Neutrophil (primary cell): ENCODE results near the gene TMEM221.

Source experiments
- H3K27ac ChIP-seq: fragments of 200-600 bp; sonication (generic); 2 replicates; pipeline ENCODE4 v1.5.1; 2016; ENCODE audit warnings: mild to moderate bottlenecking, moderate library complexity
- H3K27me3 ChIP-seq: fragments of 200-600 bp; sonication (generic); 2 replicates; pipeline ENCODE4 v1.6.0; 2016; ENCODE audit warnings: mild to moderate bottlenecking
- H3K36me3 ChIP-seq: fragments of 200-600 bp; sonication (generic); 2 replicates; pipeline ENCODE4 v1.5.1; 2017
- H3K4me1 ChIP-seq, 2 experiments: fragments of 200-600 bp in 1 of 2; sonication (generic) in 1 of 2; 1 replicate in 1 of 2; 2 replicates in 1 of 2; pipeline versions ENCODE4 v1.5.1 to v1.6.1; 2013 to 2016; ENCODE audit warnings: low read depth in 1 of 2, low read length in 1 of 2, mild to moderate bottlenecking in 1 of 2, moderate library complexity in 1 of 2; ENCODE audit not compliant: control insufficient read depth in 1 of 2, insufficient read depth in 1 of 2
- H3K4me3 ChIP-seq, 2 experiments: fragments of 200-600 bp in 1 of 2; sonication (generic) in 1 of 2; 1 replicate in 1 of 2; 2 replicates in 1 of 2; pipeline ENCODE4 v1.5.1; 2013 to 2016; ENCODE audit warnings: low read depth in 1 of 2, low read length in 1 of 2, mild to moderate bottlenecking in 1 of 2, moderate library complexity in 1 of 2
- H3K9me3 ChIP-seq: fragments of 200-600 bp; sonication (generic); 2 replicates; pipeline ENCODE4 v1.5.1; 2016
- TF ChIP-seq, protein P1 (sequence below): fragments of 200-600 bp; sonication (generic); IDR thresholded peaks from 2 replicates; pipeline ENCODE4 v1.5.1; 2016; ENCODE audit warnings: antibody characterized with exemption

Gene TMEM221

DNA sequence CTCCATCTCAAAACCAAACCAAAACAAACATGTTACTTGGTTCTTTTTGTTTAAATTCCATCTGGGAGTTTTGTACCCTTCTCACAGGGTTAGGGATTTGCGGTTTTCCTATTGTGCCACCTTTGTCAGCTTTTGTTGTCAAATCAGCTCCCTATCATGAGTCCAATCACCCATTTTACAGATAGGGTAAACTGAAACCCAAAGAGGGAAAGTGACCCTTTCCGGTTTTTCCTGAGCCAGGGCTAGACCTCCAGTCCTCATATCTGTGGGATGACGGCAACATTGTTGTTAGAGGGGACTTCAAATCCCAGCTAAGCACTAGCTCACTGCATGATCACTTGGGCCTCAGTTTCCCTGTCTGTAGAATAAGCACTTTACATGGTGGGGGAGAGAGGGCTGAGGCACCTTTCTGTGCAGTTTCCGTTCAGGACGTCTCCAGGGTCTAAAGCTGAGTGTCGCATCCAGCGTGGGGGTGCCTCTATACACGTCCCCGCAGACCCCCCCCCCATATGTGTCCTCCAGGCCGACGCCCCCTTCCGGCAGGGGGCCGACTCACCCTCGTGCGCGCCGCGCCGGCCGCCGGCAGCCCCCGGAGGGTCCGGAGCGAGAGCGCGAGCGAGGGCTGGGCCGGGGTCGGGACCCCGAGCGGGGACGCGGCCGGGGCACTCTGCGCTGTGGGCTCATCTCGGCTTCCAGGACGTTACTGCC lies 58.4 kb downstream of the TMEM221 start:
- H3K36me3 ChIP-seq = no peaks in the 10 kb centered on the region
- H3K4me1 ChIP-seq = peaks cover 21 to 23% of the 10 kb centered on the region in 2 experiments
- no peaks in the 10 kb centered on the region for H3K9me3 ChIP-seq
- H3K27me3 ChIP-seq = peaks cover 55% of the 10 kb centered on the region
- H3K27ac ChIP-seq = no peak overlapping the region
- no peak overlapping the region for H3K4me3 ChIP-seq
- TF ChIP-seq, protein P1, sequence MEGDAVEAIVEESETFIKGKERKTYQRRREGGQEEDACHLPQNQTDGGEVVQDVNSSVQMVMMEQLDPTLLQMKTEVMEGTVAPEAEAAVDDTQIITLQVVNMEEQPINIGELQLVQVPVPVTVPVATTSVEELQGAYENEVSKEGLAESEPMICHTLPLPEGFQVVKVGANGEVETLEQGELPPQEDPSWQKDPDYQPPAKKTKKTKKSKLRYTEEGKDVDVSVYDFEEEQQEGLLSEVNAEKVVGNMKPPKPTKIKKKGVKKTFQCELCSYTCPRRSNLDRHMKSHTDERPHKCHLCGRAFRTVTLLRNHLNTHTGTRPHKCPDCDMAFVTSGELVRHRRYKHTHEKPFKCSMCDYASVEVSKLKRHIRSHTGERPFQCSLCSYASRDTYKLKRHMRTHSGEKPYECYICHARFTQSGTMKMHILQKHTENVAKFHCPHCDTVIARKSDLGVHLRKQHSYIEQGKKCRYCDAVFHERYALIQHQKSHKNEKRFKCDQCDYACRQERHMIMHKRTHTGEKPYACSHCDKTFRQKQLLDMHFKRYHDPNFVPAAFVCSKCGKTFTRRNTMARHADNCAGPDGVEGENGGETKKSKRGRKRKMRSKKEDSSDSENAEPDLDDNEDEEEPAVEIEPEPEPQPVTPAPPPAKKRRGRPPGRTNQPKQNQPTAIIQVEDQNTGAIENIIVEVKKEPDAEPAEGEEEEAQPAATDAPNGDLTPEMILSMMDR = no peak

DNA sequence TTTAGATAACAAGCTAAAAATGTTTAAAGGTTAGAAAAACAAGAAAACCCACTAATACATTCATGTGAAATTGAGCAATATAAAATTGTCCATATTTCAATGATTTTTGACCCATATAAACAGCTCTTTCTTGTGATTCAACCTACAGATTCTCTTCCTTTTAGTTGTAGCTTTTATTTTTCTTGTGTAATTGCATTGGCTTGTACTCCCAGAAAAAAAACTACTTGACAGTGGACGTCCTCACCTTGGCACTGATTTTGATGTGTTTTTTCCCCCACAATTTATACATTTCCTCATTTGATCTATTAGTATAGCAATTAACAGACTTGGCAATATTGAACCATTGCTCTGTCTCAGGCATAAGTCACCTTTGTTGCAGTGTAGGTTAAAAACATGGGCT lies 59.2 kb downstream of the TMEM221 start:
- TF ChIP-seq, protein P1 = no peak
- peaks cover 55% of the 10 kb centered on the region for H3K27me3 ChIP-seq
- no peak overlapping the region for H3K27ac ChIP-seq
- no peak overlapping the region for H3K4me3 ChIP-seq
- H3K36me3 ChIP-seq = no peaks in the 10 kb centered on the region
- no peaks in the 10 kb centered on the region for H3K9me3 ChIP-seq
- H3K4me1 ChIP-seq = peaks cover 16 to 18% of the 10 kb centered on the region in 2 experiments

DNA sequence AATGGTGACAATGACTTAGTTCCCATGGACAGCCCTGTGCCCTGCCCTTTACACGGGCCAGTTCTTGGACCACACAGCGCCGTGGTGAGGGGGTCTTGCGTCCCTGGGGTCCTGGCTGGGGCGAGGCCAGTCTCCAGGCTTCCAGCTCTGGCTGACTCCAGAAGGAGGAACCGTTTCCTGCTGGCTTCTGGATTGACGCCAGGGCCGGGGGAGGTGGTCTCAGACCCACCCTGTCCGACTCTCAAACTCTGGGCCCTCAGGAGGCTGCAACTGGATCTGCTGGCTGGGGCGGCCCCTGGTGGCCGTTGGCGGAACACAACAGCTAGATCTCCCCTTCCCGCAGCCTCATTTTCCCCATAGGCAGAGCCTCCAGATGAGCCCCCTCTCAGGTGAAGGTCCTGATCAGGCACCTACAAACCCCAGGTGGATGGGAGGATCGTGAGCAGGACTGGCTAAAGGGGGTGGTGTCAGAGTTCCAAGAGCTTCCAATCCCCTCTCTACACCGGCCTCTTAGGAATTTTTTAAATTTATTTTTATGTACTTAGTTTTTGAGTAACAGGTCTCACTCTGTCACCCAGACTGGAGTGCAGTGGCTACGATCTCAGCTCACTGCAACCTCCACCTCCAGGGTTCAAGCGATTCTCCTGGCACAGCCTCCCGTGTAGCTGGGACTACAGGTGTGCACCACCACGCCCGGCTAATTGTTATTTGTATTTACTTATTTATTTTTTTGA lies 62.4 kb downstream of the TMEM221 start:
- H3K36me3 ChIP-seq = no peaks in the 10 kb centered on the region
- peaks cover 12 to 14% of the 10 kb centered on the region in 2 experiments for H3K4me1 ChIP-seq
- no peaks in the 10 kb centered on the region for H3K9me3 ChIP-seq
- H3K4me3 ChIP-seq = no peak overlapping the region
- TF ChIP-seq, protein P1 = peak; percentile 68
- H3K27ac ChIP-seq = no peak overlapping the region
- peaks cover 34% of the 10 kb centered on the region for H3K27me3 ChIP-seq
